Measurements from ENCODE around the gene HAVCR1.

HAVCR1 gene

DNA sequence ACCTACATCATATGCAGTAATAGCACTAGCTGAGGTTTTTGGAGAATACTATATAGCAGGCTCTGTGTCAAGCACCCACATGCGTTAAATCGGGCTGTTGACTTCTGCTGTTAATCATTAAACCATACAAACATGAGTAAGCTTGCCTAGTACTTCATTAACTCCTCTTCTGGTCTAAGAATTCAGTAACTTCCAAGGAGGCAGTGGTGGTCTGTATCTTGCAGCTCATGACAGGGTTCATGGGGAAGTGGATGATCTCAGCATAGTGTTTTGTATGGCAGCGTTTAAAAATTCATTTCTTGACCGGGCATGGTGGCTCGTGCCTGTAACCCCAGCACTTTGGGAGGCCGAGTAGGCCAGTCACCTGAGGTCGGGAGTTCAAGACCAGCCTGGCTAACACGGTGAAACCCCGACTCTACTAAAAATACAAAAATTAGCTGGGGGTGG lies at the start of gene HAVCR1:
HAVCR1 (minus strand) TSS at position 24 of the 447 bp plus-strand sequence. CDS start 1,173 bp downstream, outside the sequence.
- TF ChIP-seq, protein P1, sequence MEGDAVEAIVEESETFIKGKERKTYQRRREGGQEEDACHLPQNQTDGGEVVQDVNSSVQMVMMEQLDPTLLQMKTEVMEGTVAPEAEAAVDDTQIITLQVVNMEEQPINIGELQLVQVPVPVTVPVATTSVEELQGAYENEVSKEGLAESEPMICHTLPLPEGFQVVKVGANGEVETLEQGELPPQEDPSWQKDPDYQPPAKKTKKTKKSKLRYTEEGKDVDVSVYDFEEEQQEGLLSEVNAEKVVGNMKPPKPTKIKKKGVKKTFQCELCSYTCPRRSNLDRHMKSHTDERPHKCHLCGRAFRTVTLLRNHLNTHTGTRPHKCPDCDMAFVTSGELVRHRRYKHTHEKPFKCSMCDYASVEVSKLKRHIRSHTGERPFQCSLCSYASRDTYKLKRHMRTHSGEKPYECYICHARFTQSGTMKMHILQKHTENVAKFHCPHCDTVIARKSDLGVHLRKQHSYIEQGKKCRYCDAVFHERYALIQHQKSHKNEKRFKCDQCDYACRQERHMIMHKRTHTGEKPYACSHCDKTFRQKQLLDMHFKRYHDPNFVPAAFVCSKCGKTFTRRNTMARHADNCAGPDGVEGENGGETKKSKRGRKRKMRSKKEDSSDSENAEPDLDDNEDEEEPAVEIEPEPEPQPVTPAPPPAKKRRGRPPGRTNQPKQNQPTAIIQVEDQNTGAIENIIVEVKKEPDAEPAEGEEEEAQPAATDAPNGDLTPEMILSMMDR (conservative IDR thresholded peaks at IDR 0.05) = no peak
- no peak for TF ChIP-seq ZFX (IDR thresholded peaks at IDR 0.05)
- no peak within 1 kb of the TSS for H3K27ac ChIP-seq

DNA sequence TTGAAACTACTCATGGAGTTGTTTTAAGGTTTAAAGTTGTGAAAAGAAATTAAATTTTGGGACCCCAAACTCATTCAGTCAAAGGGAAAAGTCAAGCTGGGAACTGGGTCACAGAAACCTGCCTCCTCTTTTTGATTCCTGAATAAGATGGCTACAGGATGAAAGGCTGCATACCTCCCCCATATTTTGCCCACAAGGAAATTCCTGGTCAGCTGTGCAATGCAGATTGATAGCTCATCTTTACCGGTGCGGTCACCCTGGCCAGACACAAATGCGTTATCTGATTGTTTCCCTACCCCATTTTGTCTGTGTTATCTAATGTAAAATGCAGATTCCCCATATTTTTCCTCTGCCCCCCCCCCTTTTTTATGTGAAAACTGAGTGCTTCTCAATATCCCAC lies 48.6 kb upstream of the HAVCR1 start:
- no peak for TF ChIP-seq ZFX (IDR thresholded peaks at IDR 0.05)
- TF ChIP-seq, protein P1 (conservative IDR thresholded peaks at IDR 0.05) = no peak

DNA sequence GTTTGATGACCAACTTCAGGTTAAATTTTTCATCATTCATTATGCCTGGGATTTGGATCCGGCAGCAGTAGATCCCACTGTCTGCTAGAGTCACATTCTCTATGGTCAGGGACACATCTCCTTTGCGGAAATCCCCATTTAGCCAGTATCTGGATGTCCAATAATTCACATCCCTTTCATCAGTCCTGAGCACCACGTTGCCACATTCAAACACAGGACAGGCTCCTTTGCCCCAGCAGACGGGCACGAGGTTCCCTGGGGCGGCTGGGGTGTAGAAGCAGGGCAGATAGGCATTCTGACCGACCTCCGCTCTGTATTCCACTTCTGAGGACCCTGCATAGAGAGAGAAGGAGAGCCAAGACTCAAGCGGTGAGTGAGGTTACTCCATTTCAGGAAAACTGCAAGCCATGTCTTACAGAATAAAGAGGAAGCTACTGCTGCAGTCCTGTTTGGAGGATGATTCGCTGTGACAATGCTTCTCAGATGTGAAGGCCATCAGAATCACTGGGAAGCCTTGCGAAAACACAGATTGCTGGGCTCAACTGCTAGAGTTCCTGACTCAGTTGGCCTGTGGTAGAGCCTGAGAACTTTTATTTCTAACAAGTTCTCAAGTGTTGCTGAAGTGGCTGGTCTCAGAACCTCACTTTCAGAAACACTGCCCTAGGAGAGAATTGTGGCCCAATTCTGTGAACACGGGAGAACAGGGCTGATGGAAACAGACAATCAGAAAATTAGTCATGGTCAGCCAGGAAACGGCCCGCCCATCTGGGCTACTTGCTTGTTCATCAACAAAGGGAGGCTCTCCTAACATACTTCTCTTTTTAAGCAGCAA lies 47.9 kb upstream of the HAVCR1 start:
- no peak overlapping the region for H3K27ac ChIP-seq
- no peak for TF ChIP-seq ZFX (IDR thresholded peaks at IDR 0.05)

More for the DNA sequence above, 48.6 kb upstream of the HAVCR1 start:
- no peak overlapping the region for H3K27ac ChIP-seq

DNA sequence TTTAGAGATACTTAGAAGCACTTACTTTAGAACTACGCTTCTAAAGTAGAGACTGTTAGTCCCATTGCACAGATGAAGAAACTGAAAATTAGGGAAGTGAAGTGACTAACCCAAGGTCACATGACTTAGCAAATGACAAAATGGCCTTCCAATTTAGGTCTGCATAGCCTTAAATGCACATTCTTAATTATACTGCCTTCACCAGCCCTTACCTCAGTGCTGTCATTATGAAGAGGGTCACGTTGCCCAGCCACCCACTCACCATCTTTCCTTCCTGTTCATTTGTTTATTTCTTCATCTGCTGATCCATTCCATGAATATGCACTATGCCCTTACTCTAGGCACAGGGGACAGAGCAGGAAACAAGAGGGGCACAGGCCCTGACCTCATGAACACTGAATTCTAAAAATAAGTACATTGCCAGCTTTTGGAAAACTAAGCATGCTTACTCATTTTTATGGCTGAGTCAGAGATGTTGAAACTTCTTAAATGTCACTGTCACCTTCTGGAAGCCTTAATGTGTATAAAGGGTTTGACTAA lies 41.3 kb upstream of the HAVCR1 start:
- TF ChIP-seq, protein P1 (conservative IDR thresholded peaks at IDR 0.05) = no peak
- TF ChIP-seq ZFX (IDR thresholded peaks at IDR 0.05) = no peak
- H3K27ac ChIP-seq = no peak overlapping the region

DNA sequence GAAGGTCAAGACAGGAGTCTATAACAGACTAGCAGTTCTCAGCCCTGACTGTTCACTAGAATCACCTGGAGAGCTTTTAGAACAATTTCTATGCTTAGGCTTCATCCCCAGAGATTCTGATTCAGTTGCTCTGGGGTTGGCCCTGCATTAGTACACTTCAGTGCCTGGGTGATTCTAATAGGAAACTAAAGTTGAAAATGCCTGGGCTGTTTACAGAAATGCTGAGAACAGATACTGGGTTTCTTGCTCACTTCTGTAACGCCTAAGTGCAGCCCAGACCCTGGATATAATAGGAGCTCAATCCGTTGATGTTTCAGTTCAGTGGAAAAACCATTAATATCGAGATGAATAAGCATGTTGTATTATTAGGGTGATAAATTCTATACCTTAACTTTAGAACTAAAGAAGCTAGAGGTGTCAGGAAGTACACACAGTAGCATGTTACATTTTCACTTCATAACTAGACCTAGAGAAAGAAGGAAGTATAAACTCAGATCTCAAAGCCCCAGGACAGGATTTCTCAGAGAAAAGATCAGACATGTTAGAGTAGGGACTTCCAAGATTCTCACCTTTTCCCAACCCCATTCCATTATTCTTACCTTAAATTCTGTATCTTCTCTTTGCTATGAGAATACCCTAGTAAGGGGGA lies 29.6 kb upstream of the HAVCR1 start:
- no peak overlapping the region for H3K27ac ChIP-seq

DNA sequence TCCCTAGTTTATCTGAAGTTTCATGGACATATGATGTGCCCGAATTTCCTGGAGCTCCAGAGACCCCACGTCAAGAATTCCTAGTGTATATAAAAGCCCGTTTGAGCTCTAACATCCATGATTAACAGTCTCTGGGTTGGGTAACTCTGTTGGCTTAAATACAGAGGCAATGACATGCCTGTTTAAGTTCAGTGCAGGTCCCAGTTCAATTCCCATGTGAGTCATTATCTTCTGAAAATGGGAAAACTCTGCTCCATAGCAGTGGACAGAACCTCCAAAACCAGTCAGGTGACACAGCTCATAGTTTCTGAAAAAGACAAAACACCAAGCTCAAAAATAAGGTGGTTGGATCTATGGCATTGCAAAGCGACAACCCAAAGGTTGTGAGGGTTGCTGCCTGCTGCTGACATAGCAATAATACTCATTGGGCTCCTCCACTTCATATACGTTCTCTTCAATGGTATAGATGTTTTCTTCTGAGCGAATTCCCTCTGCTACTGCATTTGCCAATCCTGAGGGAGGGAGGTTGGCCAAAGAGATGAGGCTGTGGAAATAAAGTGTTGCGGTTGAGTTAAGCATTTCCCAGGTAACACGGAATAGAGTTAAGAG lies 27.9 kb upstream of the HAVCR1 start:
- no peak overlapping the region for H3K27ac ChIP-seq
- TF ChIP-seq ZFX (IDR thresholded peaks at IDR 0.05) = no peak
- TF ChIP-seq, protein P1 (conservative IDR thresholded peaks at IDR 0.05) = no peak

More for the DNA sequence above, 29.6 kb upstream of the HAVCR1 start:
- TF ChIP-seq, protein P1 (conservative IDR thresholded peaks at IDR 0.05) = no peak
- no peak for TF ChIP-seq ZFX (IDR thresholded peaks at IDR 0.05)

DNA sequence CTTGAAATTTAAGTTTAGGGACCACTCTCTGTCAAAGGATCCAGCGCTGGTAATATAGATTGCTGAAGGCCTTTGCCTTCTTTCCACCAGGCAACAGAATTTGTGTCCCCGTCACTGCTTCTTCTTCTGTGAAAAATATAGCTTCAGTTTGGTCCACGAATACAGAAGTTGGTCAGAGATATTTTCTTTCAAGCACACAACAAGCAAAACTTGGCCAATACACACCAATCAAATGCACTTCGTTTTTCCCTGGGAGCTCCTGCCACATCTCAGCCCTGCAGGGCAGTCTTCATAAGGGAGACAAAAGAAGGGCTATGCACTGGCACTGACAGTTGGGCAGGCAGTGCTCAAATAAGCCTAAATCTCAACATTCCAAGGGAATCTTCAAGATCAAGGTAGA lies 27.0 kb upstream of the HAVCR1 start:
- H3K27ac ChIP-seq = no peak overlapping the region
- TF ChIP-seq, protein P1 (conservative IDR thresholded peaks at IDR 0.05) = no peak
- TF ChIP-seq ZFX (IDR thresholded peaks at IDR 0.05) = no peak

Measured in C4-2B (cell line).